Endothelial cell of umbilical vein (primary cell): ENCODE results near the gene RANGRF.

Experiments used
- EZH2 ChIP-seq: IDR thresholded peaks from 2 replicates; pipeline ENCODE4 v1.6.1; 2012; ENCODE audit warnings: borderline replicate concordance, low read depth, mild to moderate bottlenecking, moderate library complexity, low read length, inconsistent platforms; ENCODE audit not compliant: severe bottlenecking
- POLR2A ChIP-seq: IDR thresholded peaks from 2 replicates; pipeline ENCODE4 v1.6.1; 2012; ENCODE audit warnings: low read depth, mild to moderate bottlenecking, control low read depth, low read length
- POLR2AphosphoS5 ChIP-seq: IDR thresholded peaks from 2 replicates; pipeline ENCODE4 v1.6.1; 2012; ENCODE audit warnings: low read depth, mild to moderate bottlenecking, control low read depth, low read length, moderate library complexity; ENCODE audit not compliant: insufficient read depth
- TF ChIP-seq, protein P1 (sequence below), 2 donors: IDR thresholded peaks; 1 replicate in 1 of 2; 2 replicates in 1 of 2; pipeline ENCODE4 v1.5.1; 2011; ENCODE audit warnings: low read length in 2 of 2, mild to moderate bottlenecking in 2 of 2, moderate library complexity in 2 of 2, control low read depth in 1 of 2, inconsistent platforms in 1 of 2, low read depth in 1 of 2; ENCODE audit not compliant: insufficient read depth in 1 of 2; ENCODE audit errors: extremely low read depth in 1 of 2

GRCh38 chr17:8332128-8332527 is 43.7 kb downstream of the RANGRF start:
- TF ChIP-seq, protein P1, sequence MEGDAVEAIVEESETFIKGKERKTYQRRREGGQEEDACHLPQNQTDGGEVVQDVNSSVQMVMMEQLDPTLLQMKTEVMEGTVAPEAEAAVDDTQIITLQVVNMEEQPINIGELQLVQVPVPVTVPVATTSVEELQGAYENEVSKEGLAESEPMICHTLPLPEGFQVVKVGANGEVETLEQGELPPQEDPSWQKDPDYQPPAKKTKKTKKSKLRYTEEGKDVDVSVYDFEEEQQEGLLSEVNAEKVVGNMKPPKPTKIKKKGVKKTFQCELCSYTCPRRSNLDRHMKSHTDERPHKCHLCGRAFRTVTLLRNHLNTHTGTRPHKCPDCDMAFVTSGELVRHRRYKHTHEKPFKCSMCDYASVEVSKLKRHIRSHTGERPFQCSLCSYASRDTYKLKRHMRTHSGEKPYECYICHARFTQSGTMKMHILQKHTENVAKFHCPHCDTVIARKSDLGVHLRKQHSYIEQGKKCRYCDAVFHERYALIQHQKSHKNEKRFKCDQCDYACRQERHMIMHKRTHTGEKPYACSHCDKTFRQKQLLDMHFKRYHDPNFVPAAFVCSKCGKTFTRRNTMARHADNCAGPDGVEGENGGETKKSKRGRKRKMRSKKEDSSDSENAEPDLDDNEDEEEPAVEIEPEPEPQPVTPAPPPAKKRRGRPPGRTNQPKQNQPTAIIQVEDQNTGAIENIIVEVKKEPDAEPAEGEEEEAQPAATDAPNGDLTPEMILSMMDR (IDR thresholded peaks at IDR 0.05; ENCODE audit: extremely low read depth in 1 of 2, insufficient read depth in 1 of 2, low read depth in 1 of 2, low read length in 2 of 2), result no peak
- TF ChIP-seq POLR2A (no peak), EZH2 (no peak), POLR2AphosphoS5 (no peak)
